ENCODE data around the gene C9orf50.

Gene C9orf50

DNA sequence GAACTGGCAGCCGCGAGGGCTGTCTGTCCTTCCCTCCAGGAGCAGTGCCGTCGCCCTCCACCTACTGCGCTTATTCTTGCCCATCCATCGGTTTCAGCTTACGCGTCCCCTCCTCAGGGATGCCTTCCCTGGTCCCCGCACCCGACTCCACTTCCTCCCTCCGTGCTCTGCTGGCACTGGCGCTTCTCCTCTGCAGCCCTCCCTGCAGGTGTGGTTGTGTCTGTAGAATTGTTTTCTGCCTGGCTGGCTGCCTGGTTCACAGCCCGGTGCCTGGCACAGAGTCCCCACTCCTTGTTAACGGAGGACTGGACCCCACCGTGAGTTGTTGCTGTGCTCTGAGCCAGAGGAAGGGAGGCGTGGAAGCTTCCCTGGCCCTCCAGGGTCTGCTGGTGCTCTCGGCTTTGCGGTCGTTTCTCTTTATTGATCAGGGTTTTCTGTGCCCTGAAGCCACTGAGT is 10.8 kb upstream of the C9orf50 start:
- DNase-seq (ENCODE audit: low read depth): no peak

DNA sequence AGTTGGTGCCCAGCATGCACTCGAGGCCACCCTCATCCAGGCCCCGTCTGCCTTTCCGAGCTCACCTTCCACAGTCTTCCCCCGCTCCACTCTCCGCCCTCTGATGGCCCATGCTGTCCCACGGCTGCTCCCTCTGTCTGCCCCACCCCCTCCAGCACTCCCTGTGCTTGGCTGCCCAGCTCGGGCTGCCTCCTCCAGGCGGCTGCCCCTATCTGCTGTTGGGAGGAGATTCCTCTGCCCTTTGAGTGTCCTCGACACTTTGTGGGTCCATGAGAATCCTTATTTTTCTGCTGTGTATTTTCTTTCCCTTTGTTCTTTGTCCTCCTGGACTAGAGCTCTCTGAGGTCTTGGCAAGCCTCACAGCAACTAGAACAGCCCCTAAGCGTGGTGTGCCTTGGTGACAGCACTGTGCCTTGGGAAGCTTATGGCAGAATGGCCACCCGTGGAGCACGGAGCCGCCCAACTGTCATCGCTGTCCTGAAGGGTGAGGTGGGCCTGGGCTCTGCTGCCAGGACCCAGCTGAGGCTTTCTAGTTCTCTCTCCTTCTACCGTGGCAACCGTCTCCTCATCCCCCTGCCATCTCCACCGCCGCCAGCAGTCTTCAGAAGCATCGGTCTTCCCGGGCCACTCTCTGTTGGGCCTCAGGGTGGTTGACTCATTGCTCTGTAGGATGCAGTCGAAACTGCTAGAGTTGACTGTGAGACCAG is 10.2 kb upstream of the C9orf50 start:
- DNase-seq (ENCODE audit: low read depth): no peak

DNA sequence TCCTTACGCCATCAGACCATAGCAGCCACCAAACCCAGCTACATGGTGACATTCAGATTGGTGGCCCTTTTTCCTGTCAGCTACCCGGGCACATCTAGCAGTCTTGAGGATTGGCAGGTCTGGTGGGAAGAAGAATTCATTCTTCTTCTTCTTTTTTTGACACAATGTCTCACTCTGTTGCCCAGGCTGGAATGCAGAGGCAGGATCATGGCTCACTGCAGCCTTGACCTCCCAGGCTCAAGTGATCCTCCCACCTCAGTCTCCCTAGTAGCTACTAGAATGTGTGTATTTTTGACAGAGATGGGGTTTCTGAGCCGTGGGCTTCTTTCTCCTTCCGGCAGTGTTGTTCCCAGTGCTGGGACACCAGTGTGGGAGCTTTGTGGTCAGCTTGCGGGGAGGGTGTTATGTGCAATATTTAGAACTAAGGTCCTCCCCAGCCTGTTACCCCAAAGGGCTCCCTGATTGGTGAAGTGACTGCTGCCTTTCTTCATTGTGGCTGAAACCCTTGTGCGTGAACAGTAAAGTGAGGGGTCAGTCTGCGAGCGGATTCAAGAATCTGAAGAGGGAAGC is 8.4 kb upstream of the C9orf50 start:
- no peak for DNase-seq (ENCODE audit: low read depth)

DNA sequence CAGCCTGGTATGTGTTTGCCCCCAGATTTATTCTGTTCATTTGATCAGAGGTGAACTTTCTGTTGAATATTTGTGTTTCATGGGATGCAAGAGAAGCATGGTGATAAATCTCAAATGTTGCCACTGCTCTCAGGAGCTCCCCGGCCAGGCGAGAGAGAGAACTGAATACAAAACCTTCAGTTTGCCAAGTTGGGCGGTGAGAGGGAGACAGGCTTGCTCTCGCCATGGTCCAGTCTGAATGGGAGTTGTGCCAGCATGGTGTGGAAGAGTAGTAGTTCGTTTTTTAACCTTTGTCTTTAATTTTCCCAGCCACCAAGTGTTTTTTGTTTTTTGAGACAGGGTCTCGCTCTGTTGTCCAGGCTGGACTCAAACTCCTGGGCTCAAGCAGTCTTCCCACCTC is 7.8 kb upstream of the C9orf50 start:
- DNase-seq (ENCODE audit: low read depth): no peak

DNA sequence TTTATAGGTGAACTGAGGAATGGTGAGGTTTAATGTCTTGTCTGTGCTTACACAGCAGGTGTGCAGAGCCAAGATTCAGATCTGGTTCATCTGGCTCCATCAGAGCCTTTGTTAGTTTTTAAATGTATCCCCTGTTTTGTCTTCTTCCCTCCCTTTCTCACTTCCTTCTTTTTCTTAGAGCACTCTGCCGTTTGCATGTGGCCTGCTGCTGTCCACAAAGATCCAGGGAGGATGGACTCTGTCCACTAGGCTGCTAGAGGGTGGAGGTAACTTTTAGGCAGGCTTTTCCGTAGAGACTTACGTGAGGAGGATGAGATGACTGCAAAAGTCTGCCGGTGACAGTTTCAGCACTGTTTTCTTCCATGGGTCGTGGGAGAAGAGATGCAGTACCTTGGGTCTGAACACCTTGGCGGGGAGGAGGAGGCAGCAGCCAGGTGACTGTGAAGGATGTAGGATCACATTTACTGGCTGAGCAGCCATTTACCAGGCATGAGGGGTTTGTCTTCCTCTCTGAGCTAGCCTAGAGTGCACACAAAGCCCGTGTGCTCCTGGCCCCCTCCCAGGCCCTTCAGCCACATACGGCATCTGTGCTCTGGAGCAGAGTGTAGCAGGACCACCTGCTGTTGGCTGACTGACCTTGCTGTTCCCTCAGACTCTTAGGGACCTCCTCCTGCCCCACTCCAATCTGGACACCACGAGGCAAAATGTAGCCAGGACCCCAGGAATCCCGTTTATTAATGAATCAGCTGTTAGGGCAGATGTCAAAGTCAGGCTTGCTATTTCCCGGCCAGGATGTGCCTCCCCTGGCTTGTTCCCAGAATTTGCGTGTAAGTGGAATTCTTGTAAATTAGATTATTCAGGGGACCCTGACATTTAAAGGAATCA is 6.9 kb upstream of the C9orf50 start:
- DNase-seq (ENCODE audit: low read depth): no peak

DNA sequence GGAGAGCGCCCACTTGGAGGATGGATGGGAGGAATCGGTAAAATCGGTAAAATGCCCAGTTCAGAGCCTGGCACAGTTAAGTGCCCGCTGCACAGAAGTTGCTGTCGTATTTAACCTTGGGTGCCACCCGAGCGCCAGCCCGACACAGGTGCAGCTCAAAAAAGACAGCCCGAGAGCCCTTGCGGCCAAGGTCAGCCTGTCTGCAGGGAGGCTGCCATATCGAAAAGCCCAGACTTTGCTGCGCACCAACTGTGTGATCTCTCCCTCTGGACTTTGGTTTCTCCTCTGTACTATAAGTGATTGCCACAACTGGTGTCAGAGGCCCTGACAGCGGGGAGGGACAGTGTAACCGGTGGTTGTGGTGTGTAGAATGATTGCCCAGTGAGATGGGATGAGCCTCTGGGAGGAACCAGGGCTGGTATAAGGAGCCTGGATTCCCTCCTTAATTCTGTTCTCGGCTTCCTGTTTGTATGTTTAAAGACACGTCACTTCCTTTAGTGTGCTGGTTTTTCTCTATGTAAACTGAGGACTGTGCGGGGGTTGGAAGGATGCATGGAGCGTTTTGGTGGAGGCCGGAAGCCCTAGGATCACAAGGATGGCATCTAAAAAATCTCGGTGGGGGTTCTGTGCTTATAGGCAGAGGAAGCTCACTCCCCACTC is 5.9 kb upstream of the C9orf50 start:
- no peak for DNase-seq (ENCODE audit: low read depth)

DNA sequence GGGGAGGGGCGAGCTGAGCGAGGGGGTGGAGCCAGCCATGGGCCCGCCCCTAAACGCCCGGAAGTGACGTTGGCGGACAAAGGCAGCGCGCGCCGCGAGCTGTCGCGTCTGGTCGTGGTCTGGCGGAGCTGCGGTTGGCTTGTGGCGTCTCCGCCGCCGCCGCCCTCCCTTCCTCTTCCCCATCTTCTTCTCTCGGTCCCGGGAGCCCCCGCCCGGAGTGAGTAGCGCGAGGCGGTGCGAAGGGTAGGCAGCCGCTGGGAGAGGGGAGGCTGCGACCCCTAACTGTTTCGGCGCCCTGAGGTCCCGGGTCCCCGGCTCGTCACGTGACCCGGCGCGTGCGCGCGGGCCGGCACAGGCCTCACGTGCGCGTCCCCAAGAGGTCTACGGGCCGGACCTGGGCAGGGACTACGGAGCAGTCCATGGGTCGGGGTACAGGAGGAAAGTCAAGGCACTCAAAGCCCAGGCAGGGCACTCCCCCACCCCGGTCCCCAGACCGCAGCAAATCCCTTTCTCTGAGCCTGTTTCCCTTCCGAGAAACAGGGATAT is 5.3 kb upstream of the C9orf50 start, which contains the start of gene NTMT1:
Gene NTMT1 (plus strand): TSS at position 85 of the 546 bp plus-strand sequence. CDS start 6,541 bp downstream, outside the sequence.
- DNase-seq (ENCODE audit: low read depth): peak; percentile 97

DNA sequence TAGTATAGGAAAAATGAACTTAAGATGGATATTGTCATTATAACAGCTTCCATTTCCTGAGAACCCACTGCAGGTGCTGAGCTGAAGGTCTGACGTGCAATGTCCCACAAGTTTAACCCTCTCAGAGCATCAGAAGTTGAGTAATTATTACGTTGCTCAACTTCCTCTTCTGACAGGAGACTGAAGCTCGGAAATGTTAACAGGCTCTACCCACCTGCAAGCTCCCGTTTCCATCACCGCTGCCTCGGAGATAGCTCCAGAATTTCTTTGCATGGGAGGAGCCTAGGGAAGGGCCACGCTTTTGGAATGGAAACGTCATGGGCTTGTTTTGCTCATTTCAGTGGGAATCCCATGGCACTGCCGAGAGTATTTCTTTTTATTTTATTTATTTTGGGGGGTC is 4.0 kb upstream of the C9orf50 start:
- DNase-seq (ENCODE audit: low read depth): no peak

DNA sequence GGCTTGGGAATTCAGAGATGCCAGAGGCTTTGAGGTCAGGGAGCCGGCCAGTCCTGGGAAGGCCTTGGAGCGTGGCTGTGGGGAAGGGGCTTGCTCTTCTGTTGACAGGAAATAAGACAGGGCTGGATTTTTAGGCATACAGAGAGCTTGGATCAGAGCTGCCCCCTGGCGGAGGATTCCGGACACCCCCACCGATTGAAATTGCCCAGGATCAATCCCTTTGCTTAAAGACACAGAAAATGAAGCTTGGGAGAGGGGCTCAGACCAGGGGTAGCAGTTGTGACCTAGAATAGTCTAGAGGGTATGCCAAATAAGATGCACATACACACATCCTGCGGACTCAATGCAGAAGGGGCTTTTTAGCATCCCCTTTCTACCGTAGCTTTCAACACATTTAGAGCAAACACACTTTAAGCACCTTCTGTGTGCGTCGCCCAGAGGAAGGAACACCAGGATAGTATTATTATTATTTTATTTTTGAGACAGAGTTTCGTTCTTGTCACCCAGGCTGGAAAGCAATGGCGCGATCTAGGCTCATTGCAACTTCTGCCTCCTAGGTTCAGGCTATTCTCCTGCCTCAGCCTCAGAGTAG is 3.4 kb upstream of the C9orf50 start:
- peak; percentile 51 for DNase-seq (ENCODE audit: low read depth)

DNA sequence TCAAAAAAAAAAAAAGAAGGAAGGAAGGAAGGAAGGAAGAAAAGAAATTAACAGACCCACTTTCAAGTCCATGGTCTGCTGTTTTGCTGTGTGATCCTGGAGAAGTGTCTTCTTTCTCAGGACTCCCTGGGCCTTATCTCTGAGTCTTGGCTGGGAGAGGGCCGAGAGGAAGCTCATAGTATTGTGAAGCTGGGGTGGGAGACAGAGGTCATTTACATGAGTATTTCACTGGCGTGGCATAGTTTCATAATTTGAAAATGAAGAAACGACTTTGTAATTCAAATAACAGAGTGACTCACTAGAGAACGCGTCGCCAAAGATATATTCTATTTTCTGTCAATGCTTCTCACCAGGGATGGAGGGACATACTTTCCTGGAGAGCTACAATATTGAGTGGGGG is 2.4 kb upstream of the C9orf50 start:
- no peak for DNase-seq (ENCODE audit: low read depth)

DNA sequence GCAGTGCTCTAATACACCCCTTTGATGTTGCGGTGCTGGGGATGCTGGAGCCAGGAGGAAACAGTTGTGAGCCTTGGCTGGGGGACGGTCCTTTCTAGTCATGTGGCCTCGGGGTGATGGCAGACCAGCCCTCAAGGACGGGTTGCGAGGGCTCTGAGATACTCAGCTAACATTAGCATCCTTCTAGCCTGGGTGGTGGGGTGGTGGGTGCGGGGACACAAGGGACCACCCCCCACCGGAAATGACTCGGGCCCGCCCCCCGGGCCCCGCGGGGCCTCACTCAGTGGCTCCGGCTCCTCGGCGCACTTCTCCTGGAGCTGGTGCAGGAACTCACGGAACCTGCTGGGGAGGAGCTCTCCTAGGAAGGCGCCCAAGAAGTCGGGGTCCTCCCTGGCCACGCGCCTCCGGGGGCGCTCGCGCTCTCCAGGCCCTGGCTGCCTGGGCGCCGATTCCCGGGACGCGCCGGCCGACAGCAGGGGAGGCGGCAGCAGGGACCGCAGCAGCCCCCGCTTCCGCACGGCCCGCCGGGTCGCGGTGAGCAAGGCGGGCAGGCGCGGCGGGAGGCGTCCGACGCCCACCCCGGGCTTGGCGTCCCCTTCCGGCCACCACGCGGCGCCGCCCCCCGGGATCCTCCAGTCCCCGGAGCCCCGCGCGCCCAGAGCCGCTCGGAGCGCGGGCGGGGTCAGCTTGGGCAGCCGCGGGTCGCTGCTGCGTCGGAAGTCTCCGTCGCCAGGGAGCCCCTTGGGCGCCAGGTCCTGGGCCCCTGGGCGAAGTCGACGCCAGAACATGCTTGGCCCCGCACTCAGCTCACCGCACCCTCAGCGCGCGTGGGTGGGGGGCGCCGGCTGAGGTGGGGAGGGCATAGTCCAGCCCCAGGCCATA is 873 bp downstream of the C9orf50 start:
- no peak for DNase-seq (ENCODE audit: low read depth)

DNA sequence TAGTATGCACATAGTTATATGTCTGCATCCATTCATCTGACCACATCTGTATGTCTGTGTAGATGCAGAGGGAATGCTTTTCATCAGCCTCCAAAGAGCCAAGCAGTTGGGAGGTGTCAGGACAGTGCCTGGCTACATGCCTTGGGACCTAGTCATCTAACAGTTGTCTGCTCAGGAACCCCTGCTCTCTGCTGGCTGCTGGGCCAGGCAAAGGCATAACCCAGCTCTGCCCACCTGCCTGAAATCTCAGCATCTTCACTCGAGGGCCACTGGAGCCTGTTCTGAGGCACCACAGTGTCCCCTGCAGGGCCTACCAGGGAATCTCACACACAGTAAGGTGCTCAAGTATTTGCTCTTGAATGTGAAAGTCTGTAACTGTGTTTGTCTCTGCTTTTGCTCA is 3.7 kb downstream of the C9orf50 start:
- no peak for DNase-seq (ENCODE audit: low read depth)

DNA sequence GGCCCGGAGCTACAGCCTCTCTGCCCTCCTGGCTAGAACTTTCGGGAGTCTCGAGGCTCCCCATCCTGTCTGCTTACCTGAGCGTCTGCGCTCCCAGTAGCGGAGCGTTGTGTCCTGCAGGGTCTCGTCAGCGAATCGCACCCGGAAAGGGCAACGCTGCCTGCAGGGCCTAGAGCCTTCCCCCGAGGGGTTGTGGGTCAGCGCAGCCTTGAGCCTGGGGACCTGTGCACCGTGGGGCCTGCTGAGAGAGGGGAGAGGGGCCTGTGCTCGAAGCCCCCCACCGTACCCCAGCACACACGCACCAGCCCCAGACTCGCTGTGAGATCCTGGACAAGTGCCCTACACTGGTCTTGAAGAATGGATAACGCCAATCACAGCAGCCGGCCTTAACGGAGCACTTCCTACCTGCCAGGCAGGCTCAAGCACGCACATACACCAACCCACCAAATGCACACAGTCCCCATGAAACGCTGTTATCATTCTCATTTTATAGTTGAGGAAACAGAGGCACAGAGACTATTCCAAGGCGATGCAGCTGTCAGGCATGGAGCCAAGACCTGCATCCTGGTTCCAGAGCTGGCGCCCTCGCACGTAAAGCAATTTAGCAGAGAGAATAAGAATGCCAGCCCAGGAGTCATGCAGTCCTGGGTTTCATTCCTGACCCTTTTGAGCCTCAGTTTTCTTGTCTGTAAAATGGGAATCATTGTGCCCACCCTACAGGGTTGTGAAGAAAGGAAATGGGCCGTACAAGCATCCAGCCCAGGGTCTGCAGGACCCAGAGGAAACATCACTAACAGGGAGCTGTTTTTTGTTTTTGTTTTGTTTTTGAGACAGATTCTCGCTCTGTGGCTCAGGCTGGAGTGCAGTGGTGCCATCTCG is 5.3 kb downstream of the C9orf50 start:
- no peak for DNase-seq (ENCODE audit: low read depth)

DNA sequence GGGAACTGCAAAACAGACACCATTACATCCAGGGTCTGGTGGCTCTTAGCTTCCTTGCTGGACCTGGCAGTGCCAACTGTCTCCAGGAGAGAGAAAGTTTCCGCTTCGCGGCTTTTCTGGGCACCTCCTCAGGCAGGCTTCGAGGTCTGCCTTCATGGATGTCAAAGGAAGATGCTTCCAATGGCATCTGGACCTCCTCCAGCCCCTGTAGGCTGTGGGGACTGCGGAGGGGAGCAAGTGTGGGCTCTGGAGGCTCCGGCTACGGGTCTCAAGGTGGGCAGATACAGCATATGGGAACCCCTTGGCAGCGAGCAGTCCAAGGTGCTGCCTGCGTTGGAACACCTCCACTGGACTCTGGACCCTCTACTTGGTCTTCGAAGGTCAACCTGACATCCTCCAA is 6.0 kb downstream of the C9orf50 start:
- DNase-seq (ENCODE audit: low read depth): no peak

DNA sequence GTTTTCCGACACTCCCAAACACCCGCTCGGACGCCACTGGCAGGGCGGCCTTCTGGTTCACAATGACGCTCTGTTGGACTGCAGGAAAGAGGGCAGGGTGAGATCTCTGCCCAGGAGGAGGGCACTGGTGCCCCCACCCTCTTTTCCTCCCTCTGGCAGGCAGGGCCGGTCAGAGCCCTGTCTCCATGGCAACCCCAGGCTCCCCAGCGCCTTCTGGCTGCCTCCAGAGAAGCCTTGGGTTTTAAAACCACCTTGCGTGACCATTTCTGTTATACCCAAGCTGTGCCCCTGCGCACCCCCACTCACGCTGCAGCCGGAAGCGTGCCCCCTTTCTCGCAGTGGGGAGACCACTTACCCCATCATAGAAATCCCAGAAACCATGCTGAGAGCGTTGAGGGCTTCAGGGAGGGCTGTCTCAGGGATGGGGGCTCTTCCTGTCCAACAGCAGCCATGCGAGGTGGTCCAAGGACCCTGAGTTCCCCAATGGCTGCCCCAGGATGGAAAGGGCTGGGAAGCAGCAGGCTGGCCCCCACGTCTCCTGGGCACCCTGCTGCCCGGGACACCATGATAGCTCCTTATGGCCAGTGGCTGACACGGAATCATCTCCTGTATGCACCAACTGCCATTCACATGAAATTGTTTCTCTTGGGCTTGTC is 7.3 kb downstream of the C9orf50 start:
- DNase-seq (ENCODE audit: low read depth): no peak

DNA sequence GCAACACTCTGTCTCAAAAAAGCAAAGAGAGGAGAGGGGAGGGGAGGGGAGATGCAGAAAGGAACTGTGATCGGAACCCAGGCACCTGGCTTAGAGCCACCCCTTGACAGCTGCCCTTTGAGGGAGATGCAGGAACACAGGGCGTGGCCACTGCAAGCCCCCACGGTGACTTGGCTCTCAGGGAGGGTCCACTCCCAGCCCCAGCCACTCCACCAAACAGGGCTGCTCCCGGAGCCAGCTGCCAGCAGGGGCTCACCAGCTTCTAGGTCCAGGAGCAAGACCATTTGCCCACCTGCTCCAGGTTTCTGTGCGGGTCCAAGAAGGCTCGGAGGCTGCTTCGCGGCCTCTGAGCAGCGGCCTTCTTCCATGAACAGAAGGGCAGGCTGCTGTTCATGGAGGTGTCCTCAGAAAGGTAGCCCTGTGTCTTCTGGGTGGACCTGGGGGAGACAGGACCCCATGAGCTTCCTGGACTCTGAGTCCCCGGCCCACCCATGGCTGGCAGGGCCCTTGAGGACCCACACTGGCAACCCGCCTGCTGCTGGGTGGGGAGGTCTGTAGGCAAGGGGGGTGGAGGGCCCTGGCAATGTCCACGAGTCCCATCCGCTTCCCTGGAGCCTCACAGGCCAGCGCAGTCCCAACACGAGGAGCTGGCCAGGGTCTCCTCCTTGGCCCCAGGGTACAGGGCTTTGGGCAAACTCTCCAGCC is 7.9 kb downstream of the C9orf50 start:
- DNase-seq (ENCODE audit: low read depth): no peak

DNA sequence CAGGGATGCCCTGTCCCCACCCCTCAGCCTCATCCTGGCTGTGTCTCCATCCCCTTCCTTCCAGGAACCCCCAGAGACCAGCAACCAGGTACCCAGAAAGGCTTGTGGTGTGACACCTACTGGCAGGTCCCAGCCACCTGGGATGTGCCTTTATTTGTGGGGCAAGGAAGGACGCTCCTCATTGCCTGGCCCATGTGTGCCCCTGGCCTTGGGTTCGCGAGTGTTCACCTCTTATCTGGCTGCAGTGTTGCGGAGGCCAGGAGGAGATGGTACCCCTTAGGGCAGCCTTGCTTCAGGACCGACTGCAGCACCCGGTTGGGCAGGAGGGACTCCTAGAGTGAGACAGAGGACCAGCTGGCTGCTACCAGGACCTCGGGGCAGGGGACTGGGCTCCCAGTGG is 8.8 kb downstream of the C9orf50 start:
- no peak for DNase-seq (ENCODE audit: low read depth)

DNA sequence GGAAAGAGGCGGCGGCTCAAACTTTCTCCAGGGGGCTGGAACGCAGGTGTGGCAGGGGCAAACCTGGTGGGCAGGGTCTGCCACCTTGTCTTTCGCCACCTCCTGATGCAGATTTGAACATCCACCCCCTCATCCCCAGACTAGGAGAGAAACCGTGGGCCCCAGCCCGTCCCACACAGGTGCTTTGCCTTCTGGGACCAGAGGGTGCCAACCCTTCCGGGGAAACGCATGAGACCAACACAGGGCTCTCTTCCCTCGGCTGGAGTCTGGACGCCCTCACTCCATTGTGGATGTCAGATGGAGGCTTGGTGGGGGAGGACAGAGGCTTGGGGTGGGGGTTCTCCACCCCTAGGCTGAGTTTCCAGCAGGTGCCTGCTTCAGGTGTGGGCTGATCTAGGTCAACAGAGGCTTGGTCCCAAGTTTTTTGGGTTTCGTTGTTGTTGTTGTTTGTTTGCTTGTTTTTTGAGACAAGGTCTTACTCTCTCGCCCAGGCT is 9.5 kb downstream of the C9orf50 start:
- no peak for DNase-seq (ENCODE audit: low read depth)
